A549 (cell line): Measurements from ENCODE around the gene NNT.

Source experiments
- BHLHE40 ChIP-seq: IDR thresholded peaks from 2 replicates; pipeline ENCODE4 v1.6.1; 2012; ENCODE audit warnings: low read depth, low read length, inconsistent platforms
- CBX2 ChIP-seq: fragments of 200-600 bp; sonication (generic); IDR thresholded peaks from 2 replicates; pipeline ENCODE4 v1.6.1; 2016; ENCODE audit warnings: low read depth, mild to moderate bottlenecking, borderline replicate concordance
- EP300 ChIP-seq, 2 experiments: fragments of >200 bp; sonication (Bioruptor Twin); formaldehyde crosslinking; IDR thresholded peaks; 2 replicates in 1 of 2; 3 replicates in 1 of 2; pipeline ENCODE4 v1.6.1; 2016 to 2017
- FOXS1 ChIP-seq: fragments of 250-450 bp; sonication (Bioruptor Pico); IDR thresholded peaks from 2 replicates; pipeline ENCODE4 v1.5.0; 2020; ENCODE audit warnings: mild to moderate bottlenecking, moderate library complexity
- HOXB13 ChIP-seq: fragments of 250-450 bp; sonication (Bioruptor Pico); IDR thresholded peaks from 2 replicates; pipeline ENCODE4 v1.5.0; 2020; ENCODE audit warnings: low read depth, mild to moderate bottlenecking, moderate library complexity
- JUN ChIP-seq, 2 experiments: fragments of >200 bp; sonication (Bioruptor Twin); formaldehyde crosslinking; IDR thresholded peaks; 2 replicates in 1 of 2; 3 replicates in 1 of 2; pipeline ENCODE4 v1.6.1; 2016 to 2017
- KDM5A ChIP-seq: fragments of 200-600 bp; sonication (generic); IDR thresholded peaks from 2 replicates; pipeline ENCODE4 v1.6.1; 2016; ENCODE audit warnings: antibody characterized with exemption, mild to moderate bottlenecking
- NFE2L2 ChIP-seq: fragments of 150-350 bp; conservative IDR thresholded peaks from 2 replicates; pipeline ENCODE4 v1.6.1; 2014; ENCODE audit warnings: low read length
- POLR2A ChIP-seq: IDR thresholded peaks from 2 replicates; pipeline ENCODE4 v1.6.1; 2012; ENCODE audit warnings: mild to moderate bottlenecking, low read length
- ZFP36 ChIP-seq: fragments of 450-650 bp; IDR thresholded peaks from 2 replicates; pipeline ENCODE4 v1.6.1; 2014; ENCODE audit warnings: borderline replicate concordance; ENCODE audit not compliant: partially characterized antibody
- TF ChIP-seq, protein P1 (sequence below): fragments of >200 bp; sonication (Bioruptor Twin); formaldehyde crosslinking; IDR thresholded peaks from 3 replicates; pipeline ENCODE4 v1.5.1; 2016
- TF ChIP-seq, protein P2 (sequence below): IDR thresholded peaks from 2 replicates; pipeline ENCODE4 v1.6.1; 2012
- TF ChIP-seq, protein P3 (sequence below): IDR thresholded peaks from 2 replicates; pipeline ENCODE4 v1.6.1; 2012; ENCODE audit warnings: low read depth, borderline replicate concordance

DNA sequence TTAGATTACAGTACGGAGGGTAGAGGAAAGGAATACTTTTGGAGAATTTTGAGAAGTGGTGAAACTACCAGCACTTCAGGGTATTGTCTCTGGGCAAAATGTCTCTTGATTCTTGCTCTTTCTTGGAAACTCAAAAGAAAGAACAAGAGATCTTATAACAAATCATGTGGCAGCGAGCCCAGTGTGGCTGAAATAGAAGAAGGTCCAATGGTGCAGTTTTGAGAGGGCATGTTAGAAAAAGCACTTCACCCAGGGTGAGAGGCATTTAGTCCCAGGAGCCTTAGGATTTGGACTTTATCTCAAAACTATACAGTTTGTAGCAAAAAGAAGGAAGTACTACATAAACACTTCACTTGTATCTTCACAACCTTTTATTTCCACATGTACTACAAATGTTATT lies 39.4 kb downstream of the NNT start:
- TF ChIP-seq POLR2A (no peak), BHLHE40 (no peak), KDM5A (no peak), EP300 (IDR thresholded peaks at IDR 0.05) (no peak), JUN (IDR thresholded peaks at IDR 0.05) (no peak), FOXS1 (no peak), HOXB13 (CRISPR knock-in tag) (no peak), CBX2 (no peak), NFE2L2 (no peak), ZFP36 (no peak)
- TF ChIP-seq, protein P1, sequence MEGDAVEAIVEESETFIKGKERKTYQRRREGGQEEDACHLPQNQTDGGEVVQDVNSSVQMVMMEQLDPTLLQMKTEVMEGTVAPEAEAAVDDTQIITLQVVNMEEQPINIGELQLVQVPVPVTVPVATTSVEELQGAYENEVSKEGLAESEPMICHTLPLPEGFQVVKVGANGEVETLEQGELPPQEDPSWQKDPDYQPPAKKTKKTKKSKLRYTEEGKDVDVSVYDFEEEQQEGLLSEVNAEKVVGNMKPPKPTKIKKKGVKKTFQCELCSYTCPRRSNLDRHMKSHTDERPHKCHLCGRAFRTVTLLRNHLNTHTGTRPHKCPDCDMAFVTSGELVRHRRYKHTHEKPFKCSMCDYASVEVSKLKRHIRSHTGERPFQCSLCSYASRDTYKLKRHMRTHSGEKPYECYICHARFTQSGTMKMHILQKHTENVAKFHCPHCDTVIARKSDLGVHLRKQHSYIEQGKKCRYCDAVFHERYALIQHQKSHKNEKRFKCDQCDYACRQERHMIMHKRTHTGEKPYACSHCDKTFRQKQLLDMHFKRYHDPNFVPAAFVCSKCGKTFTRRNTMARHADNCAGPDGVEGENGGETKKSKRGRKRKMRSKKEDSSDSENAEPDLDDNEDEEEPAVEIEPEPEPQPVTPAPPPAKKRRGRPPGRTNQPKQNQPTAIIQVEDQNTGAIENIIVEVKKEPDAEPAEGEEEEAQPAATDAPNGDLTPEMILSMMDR = no peak
- TF ChIP-seq, protein P2, sequence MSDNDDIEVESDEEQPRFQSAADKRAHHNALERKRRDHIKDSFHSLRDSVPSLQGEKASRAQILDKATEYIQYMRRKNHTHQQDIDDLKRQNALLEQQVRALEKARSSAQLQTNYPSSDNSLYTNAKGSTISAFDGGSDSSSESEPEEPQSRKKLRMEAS = no peak
- TF ChIP-seq, protein P3, sequence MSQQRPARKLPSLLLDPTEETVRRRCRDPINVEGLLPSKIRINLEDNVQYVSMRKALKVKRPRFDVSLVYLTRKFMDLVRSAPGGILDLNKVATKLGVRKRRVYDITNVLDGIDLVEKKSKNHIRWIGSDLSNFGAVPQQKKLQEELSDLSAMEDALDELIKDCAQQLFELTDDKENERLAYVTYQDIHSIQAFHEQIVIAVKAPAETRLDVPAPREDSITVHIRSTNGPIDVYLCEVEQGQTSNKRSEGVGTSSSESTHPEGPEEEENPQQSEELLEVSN = no peak
